ENCODE results near the gene UTP25.

DNA sequence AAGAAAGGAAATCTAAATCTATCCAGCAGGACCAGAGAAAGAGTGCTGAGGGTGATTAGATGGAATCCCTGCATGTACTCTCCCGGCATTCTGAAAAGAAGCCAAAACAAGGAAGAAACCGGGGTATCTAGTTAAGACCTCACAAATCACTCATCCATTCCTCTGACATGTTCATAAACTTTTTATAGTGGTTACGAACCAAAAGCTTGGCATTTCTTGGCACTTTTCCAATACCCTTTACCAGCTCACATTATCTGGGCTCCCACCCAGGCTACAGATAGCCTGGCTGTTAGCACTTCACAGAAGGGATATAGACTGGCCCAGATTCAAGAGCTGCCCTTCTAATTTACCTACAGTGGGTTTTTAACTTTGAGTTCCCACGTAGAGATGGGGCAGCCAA, 41.6 kb upstream of the UTP25 start:
- TF ChIP-seq, protein P1, sequence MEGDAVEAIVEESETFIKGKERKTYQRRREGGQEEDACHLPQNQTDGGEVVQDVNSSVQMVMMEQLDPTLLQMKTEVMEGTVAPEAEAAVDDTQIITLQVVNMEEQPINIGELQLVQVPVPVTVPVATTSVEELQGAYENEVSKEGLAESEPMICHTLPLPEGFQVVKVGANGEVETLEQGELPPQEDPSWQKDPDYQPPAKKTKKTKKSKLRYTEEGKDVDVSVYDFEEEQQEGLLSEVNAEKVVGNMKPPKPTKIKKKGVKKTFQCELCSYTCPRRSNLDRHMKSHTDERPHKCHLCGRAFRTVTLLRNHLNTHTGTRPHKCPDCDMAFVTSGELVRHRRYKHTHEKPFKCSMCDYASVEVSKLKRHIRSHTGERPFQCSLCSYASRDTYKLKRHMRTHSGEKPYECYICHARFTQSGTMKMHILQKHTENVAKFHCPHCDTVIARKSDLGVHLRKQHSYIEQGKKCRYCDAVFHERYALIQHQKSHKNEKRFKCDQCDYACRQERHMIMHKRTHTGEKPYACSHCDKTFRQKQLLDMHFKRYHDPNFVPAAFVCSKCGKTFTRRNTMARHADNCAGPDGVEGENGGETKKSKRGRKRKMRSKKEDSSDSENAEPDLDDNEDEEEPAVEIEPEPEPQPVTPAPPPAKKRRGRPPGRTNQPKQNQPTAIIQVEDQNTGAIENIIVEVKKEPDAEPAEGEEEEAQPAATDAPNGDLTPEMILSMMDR (IDR thresholded peaks at IDR 0.05) = no peak
- TF ChIP-seq POLR2AphosphoS5 (IDR thresholded peaks at IDR 0.05) (no peak), EP300 (IDR thresholded peaks at IDR 0.05) (no peak)

All from stomach (tissue), 4 donors.